IMR-90 (cell line): ENCODE data around the gene NLGN1.

Experiments
- BHLHE40 ChIP-seq: fragments of 150-350 bp; IDR thresholded peaks from 2 replicates; pipeline ENCODE4 v1.6.1; 2016; ENCODE audit warnings: mild to moderate bottlenecking, low read depth, low read length
- CHD1 ChIP-seq: IDR thresholded peaks from 2 replicates; pipeline ENCODE4 v1.6.1; 2012; ENCODE audit warnings: low read depth, low read length, improper control_type of control experiment
- CTCF ChIP-seq: conservative IDR thresholded peaks from 2 replicates; pipeline ENCODE4 v1.5.1; 2012; ENCODE audit warnings: mild to moderate bottlenecking, low read depth, low read length, improper control_type of control experiment
- FOS ChIP-seq: fragments of 150-350 bp; IDR thresholded peaks from 2 replicates; pipeline ENCODE4 v1.6.1; 2016; ENCODE audit warnings: low read depth, low read length
- MAFK ChIP-seq: IDR thresholded peaks from 2 replicates; pipeline ENCODE4 v1.6.1; 2012; ENCODE audit warnings: low read depth, low read length, improper control_type of control experiment
- MAZ ChIP-seq: IDR thresholded peaks from 2 replicates; pipeline ENCODE4 v1.6.1; 2012; ENCODE audit warnings: low read depth, mild to moderate bottlenecking, low read length, improper control_type of control experiment, moderate library complexity, borderline replicate concordance
- MXI1 ChIP-seq: IDR thresholded peaks from 2 replicates; pipeline ENCODE4 v1.6.1; 2012; ENCODE audit warnings: low read depth, mild to moderate bottlenecking, low read length, moderate library complexity, borderline replicate concordance
- POLR2A ChIP-seq: IDR thresholded peaks from 2 replicates; pipeline ENCODE4 v1.6.1; 2012; ENCODE audit warnings: mild to moderate bottlenecking, low read depth, low read length
- RAD21 ChIP-seq: IDR thresholded peaks from 2 replicates; pipeline ENCODE4 v1.6.1; 2012; ENCODE audit warnings: low read length, improper control_type of control experiment
- RCOR1 ChIP-seq: IDR thresholded peaks from 2 replicates; pipeline ENCODE4 v1.6.1; 2012; ENCODE audit warnings: mild to moderate bottlenecking, low read length, improper control_type of control experiment; ENCODE audit not compliant: insufficient replicate concordance
- SMC3 ChIP-seq: fragments of 150-350 bp; IDR thresholded peaks from 2 replicates; pipeline ENCODE4 v1.6.1; 2016; ENCODE audit warnings: low read depth, mild to moderate bottlenecking, antibody characterized with exemption, low read length, moderate library complexity
- TF ChIP-seq, protein P1 (sequence below): fragments of 150-350 bp; IDR thresholded peaks from 2 replicates; pipeline ENCODE4 v1.6.1; 2016; ENCODE audit warnings: low read depth, mild to moderate bottlenecking, low read length, moderate library complexity, borderline replicate concordance
- TF ChIP-seq, protein P2 (sequence below): fragments of 150-350 bp; IDR thresholded peaks from 2 replicates; pipeline ENCODE4 v1.6.1; 2017; ENCODE audit warnings: mild to moderate bottlenecking, antibody characterized with exemption, low read length, low read depth

DNA sequence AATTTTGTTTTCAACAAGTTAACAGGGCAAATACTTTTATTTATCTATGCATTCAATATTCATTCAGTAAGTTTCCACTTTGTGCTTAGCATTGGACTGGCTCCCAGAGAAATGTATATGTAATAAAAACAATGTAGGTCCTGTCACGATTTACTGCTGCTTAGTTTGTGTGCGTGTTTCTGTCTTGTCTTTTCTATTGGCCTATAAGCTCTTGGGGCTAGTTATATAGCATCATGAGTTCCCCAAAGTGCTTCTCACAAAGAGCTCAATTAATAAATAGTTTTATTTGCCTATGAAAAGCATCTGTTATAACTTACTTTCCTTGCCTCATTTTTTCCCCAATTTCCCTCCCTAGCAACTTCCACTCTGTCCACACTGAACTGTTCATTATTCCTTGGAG lies 794.9 kb downstream of the NLGN1 start:
- no peak for TF ChIP-seq FOS
- no peak for TF ChIP-seq CTCF
- TF ChIP-seq, protein P1, sequence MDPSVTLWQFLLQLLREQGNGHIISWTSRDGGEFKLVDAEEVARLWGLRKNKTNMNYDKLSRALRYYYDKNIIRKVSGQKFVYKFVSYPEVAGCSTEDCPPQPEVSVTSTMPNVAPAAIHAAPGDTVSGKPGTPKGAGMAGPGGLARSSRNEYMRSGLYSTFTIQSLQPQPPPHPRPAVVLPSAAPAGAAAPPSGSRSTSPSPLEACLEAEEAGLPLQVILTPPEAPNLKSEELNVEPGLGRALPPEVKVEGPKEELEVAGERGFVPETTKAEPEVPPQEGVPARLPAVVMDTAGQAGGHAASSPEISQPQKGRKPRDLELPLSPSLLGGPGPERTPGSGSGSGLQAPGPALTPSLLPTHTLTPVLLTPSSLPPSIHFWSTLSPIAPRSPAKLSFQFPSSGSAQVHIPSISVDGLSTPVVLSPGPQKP: no peak
- TF ChIP-seq RAD21: no peak
- TF ChIP-seq POLR2A: no peak
- no peak for TF ChIP-seq MAFK
- TF ChIP-seq SMC3: no peak
- no peak for TF ChIP-seq MXI1
- TF ChIP-seq BHLHE40: no peak
- TF ChIP-seq RCOR1: no peak
- TF ChIP-seq, protein P2, sequence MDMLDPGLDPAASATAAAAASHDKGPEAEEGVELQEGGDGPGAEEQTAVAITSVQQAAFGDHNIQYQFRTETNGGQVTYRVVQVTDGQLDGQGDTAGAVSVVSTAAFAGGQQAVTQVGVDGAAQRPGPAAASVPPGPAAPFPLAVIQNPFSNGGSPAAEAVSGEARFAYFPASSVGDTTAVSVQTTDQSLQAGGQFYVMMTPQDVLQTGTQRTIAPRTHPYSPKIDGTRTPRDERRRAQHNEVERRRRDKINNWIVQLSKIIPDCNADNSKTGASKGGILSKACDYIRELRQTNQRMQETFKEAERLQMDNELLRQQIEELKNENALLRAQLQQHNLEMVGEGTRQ: no peak
- no peak for TF ChIP-seq MAZ
- no peak for TF ChIP-seq CHD1
